ENCODE results near the gene MPPED2.
"Not testable (repeated sequence)": the region's sequence is repeated elsewhere in the genome, so short reads cannot be mapped to it uniquely, and the experiment has no call there.

The MPPED2 gene

DNA sequence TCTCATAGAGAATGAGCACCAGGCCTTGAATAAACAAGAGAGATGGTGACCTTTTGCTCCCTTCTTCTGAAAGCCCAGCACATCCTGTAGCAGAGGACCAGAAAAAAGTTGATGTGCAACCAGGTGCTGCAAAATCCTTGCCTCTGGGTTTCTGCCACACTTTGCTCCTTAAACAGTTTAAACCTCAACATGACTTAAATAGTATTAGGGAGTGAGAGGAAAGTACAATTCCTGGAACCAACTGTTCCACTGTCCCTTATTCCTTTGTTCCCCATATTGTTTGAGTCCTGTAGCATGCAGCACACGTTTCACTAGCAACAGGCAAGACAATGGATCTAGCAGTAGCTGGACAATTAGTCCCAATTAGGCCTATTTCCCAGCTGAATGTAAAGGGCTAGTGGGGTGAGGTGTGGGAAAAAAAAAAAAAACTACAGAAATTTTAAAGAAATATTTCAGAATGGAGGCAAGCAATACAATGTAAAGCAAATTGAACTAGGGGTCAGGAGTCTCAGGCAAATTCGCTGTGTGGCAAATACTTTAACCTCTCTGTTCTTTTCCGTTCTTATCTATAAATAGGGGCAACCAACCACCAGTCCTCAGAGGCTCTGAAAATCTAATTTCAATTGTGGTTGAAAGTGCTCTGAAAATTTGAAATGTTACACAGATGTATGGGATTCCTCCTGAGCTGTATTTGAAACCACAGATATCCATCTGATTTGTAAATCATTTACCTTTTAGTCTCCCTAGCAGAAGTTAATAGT, 6.6 kb downstream of the MPPED2 start:
- no peak for DNase-seq (ENCODE audit: low read depth in 2 of 2)

- DNase-seq (ENCODE audit: low read depth in 2 of 2) = no peak
Measured at GRCh38 chr11:30578406-30578805, 7.7 kb downstream of the MPPED2 start.

GRCh38 chr11:30573951-30574350, 12.2 kb downstream of the MPPED2 start:
- DNase-seq (ENCODE audit: low read depth in 2 of 2) = no peak

DNA sequence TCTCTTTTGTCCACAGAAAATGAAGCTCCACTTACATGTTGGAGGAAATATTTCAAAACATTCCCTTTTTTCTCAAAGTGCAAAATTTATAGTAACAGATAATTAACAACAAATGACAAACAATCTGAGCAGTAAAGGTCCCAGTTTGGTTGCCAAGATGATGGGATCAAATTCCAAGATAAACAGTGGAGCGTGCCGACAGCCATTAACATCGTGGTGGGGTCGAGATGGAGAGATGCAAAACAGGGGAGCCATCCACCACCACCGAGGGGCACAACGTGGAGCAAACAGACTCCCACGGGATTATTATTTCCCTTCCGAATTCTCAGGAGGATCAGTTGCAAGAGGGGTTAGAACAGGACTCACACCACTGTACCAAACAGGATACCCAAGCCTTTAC, 17.2 kb downstream of the MPPED2 start:
- DNase-seq (ENCODE audit: low read depth in 2 of 2) = no peak

GRCh38 chr11:30567644-30568043, 18.5 kb downstream of the MPPED2 start:
- no peak for DNase-seq (ENCODE audit: low read depth in 2 of 2)

GRCh38 chr11:30567120-30567519, 19.0 kb downstream of the MPPED2 start:
- no peak for DNase-seq (ENCODE audit: low read depth in 2 of 2)

DNA sequence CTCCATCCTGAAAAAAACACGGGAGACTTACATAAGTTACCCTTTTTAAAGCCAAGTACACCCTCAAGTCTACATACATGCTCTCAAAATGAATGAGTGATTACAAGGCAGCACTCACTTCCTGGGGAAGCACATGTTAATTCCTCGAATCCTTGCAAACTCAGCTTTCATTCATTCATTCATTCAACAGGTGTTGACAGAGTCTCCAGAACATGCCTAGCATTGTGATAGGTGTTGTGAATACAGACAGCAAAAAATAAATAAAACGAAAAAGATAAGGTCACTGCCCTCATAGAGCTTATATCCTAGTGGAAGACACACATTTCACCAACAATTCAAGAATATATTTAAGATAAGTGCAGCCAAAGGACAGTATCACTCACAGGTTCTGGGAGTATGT, 19.7 kb downstream of the MPPED2 start:
- no peak for DNase-seq (ENCODE audit: low read depth in 2 of 2)

DNA sequence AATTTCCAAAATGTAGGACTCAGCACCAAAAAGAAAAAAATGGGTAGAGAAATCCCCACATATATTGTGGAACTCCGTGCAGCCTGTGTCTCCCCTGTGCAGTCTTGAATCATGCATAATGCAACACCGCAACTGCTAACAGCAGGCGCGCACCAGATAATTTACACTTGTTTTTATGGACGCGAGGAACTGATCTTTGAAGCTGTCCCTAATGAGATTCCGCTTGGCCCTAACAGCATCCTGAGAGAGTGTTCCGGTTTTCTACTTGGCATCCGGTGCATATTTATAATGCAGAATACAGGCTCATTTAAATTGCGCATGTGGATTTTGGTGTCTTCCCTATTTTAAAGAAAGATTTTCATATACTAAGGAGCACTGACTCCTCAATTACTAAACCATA, 21.1 kb downstream of the MPPED2 start:
- no peak for DNase-seq (ENCODE audit: low read depth in 2 of 2)

GRCh38 chr11:30561691-30562415, 24.3 kb downstream of the MPPED2 start:
- DNase-seq (ENCODE audit: low read depth in 2 of 2) = no peak

DNA sequence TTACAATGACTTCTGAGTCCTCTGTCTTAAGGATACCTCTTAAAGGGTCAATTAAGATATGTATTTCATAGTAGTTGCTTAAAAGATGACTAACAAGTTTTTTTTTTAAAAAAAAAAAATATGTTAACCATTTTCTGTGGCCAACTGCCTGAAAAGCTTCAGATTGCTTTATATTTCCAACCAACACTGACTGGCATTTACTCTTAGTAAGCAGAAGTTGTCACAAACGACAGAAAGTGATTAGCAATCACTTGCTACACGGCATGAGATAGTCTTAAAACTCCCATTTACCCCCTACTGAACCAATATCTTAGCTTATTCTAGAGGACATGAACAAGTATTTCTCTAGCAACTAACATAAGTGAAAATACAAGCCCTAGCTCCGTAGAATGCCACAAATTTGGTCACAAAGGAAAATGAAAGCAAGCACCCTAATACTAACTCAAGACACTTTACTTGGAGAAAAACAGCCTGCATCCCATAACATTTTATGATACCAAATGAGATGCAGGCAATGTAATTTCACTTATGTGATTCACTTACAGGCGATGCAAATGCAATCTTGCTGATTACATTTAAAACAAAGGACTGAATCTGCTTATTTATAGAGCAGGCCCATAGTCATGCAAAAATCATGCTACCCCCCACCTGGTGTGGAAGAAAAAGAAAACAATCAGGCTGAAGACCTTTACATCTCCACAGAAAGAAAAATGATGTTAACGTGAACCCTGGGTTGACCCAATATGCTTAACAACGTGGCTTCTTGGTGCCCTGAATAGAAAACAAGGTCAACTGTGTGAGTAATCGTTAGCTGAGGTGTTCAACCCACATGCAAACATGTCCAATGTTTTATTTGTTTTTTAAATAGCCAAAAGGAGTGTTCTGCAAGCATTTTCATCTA, 25.7 kb downstream of the MPPED2 start:
- no peak for DNase-seq (ENCODE audit: low read depth in 2 of 2)

GRCh38 chr11:30559004-30559403, 27.1 kb downstream of the MPPED2 start:
- no peak for DNase-seq (ENCODE audit: low read depth in 2 of 2)

DNA sequence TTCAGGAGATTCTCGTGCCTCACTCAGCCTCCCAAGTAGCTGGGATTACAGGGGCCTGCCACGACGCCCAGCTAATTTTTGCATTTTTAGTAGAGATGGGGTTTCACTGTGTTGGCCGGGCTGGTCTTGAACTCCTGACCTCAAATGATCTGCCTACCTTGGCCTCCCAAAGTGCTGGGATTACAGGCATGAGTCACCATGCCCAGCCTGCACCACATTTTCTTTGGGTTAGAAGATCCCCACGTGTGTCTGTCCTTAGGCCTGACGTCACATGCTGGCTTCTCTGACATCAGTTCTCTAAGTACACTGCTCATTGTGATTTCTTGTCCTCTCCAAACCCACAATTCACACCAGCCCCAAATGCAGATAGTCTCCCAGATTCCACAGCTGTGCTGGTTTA, 31.6 kb downstream of the MPPED2 start:
- DNase-seq (ENCODE audit: low read depth in 2 of 2) = not testable (repeated sequence)

DNA sequence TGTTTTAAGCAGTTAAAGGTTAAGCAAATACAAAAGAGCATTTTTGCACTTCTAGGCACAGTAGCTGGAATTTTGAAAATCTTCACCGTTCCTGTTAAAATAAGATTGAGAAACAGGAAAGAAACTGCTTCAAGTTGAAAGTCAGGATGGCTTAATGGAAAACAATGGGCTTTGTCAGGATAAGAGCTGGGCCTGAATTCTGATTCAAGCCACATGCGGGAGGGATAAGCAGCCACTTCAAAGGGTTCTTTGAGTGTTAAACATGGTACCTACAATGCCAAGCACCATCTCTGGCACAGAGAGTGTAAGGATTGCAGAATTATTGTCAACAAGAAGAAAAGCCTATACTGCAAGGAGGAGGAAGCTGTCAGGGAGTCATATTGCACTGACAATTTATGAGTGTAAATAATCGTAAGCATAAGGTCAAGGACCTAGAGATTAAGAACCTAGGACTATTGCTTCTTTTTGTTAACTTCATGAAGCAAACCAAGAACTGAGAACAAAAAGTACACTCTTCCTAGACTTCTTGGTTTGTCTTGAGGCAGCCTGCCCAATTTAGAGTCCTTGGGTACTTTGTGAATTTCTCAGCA, 32.5 kb downstream of the MPPED2 start:
- no peak for DNase-seq (ENCODE audit: low read depth in 2 of 2)

DNA sequence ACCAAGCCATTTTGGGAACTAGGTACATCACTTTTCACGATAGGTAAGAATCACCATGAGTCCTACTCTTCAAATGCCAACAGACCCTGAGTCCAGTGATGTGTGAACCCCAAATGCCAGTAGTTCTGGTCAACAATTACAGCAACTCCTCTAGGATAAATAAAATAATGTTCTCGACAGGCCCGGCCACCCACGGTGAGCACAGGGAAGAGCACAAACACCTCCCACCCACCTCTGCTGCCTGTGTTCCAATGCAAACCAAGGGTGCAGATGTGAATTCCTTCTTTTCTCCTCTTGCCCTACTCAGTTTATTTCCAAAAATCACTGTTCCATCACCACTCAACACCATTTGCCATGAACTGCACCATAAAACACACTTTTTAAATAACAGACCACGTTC, 33.3 kb downstream of the MPPED2 start:
- DNase-seq (ENCODE audit: low read depth in 2 of 2) = no peak

DNA sequence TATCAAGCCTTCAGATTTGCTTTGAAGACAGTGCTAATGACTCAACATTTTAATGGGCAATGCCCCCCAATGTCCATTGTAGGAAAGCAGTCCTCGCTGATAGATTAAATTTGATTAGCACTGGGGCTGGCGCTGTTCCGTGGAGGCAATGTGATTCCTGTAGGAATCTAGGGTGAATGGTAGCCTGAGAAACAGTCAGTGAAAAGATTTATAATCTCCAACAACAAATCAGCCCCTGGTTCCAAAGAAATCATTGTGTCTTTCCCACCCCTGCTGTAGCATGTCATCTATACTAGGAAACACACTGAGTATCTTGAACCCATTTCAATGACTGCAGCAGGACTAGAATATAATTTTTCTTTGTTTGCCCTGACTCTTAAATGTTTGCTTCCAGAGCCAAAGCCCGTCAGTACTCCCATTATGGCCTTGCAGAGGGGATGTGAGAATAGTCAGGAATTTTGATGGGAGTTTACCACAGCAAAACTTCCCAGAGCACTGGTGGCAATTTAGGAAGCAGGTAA, 36.1 kb downstream of the MPPED2 start:
- DNase-seq (ENCODE audit: low read depth in 2 of 2) = no peak

DNA sequence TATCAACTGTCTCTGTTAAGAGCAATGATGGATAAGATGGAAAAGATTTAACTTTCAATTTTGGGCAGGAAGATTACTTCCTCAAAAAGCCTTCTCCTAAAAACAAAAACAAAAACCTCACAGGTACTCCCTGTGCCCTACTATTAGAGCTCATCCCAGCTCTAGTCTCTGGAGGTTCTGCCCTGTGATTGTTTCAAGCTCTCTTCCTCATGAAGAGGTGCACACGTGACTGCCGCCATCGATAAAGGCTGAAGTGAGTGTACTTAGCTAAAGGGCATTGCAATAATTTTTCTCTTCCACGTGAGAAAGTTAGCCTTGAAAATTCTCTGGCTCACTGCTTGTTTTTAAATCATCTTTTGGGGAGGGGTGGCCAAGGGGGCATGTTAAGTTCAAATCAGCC, 36.6 kb downstream of the MPPED2 start:
- DNase-seq (ENCODE audit: low read depth in 2 of 2) = no peak

GRCh38 chr11:30546334-30546733, 39.8 kb downstream of the MPPED2 start:
- DNase-seq (ENCODE audit: low read depth in 2 of 2) = no peak

DNA sequence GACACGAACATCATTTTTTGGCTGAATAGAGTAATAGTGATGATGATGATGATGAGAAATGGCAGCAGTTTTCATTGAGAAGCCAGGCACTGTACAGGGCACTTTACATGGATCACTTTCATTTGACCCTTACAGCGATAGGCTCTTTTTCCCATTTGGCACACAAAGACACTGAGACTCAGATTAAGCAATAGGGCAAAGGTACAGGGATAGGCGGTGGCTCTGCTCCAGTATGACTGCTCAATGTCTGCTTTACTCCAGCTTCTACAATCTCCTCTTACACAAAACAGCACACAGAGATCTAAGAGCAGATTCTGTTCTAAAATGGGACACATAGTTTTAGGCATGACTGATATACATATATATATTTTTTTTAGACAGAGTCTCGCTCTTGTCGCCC, 40.6 kb downstream of the MPPED2 start:
- no peak for DNase-seq (ENCODE audit: low read depth in 2 of 2)

DNA sequence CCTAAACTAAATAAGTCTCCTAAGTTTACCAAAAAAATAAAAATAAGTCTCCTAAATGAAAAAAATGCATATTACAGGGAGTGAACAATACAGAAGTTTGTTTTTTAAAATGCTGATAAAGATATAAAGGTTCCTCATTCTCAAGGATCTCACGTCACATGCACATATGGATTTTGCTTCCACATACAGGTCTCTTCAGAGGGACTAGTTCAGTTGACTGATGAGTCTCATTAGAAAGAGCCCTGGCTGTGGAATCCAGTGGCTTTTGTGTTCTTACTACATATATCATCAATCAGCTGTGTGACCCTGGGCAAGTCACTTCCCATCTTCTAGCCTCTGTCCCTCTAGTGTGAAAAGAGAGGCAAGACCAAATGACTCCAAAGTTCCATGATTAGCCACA, 43.1 kb downstream of the MPPED2 start:
- DNase-seq (ENCODE audit: low read depth in 2 of 2) = no peak

DNA sequence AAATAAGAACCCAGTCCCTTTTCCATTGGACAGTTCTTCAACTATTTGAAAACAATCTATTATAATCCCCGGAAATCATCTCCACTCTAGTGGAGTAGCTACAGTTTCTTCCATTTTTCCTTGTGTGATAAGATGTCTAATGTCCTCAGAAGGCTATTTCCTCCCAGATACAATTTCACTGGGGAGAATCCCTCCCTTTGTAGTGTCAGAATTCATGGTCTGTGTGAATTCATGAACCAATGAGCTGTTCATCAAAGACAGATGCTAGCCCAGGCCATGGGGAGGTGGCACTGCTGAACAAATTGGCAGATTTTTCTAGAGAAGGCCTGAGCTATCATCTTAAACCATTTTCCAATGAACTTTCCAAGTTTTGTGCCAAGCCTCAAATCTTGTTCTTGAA, 45.4 kb downstream of the MPPED2 start:
- DNase-seq (ENCODE audit: low read depth in 2 of 2) = no peak

- DNase-seq (ENCODE audit: low read depth in 2 of 2) = no peak
Measured at GRCh38 chr11:30538251-30538650, 47.9 kb downstream of the MPPED2 start.

GRCh38 chr11:30535818-30536217, 50.3 kb downstream of the MPPED2 start:
- DNase-seq (ENCODE audit: low read depth in 2 of 2) = no peak
